Activated CD4-positive, alpha-beta T cell treated with anti-CD3 and anti-CD28 coated beads for 1 hour (primary cell): ENCODE results near the gene ZNF778.
A peak's percentile ranks its signal among the peaks of the same experiment; 100 is the strongest.

Experiments
- DNase-seq: peaks from one replicate; pipeline ENCODE4 v3.0.0-alpha.2; 2020

ZNF778 gene

GRCh38 chr16:89217388-89218191 is at the start of gene ZNF778:
TSS of gene ZNF778 (plus strand) at chr16:89217703. CDS start at chr16:89221128, 3,425 bp downstream.
- DNase-seq = peak; percentile 72

GRCh38 chr16:89168381-89169189 is 48.9 kb upstream of the ZNF778 start:
- no peak for DNase-seq

GRCh38 chr16:89169778-89170177 is 47.7 kb upstream of the ZNF778 start:
- DNase-seq = no peak

GRCh38 chr16:89170346-89171215 is 46.9 kb upstream of the ZNF778 start:
- DNase-seq = no peak

GRCh38 chr16:89171216-89172170 is 46.0 kb upstream of the ZNF778 start, which contains the start of gene CDH15:
TSS of gene CDH15 (plus strand) at chr16:89171748. CDS start at chr16:89171832, 84 bp downstream.
- peak; percentile 89 for DNase-seq

- DNase-seq = no peak
Measured at GRCh38 chr16:89172171-89172527, 45.4 kb upstream of the ZNF778 start.

- DNase-seq = no peak
Measured at GRCh38 chr16:89172528-89173173, 44.9 kb upstream of the ZNF778 start.

GRCh38 chr16:89173174-89173921 is 44.2 kb upstream of the ZNF778 start:
- no peak for DNase-seq

- no peak for DNase-seq
Measured at GRCh38 chr16:89174055-89174827, 43.3 kb upstream of the ZNF778 start.

GRCh38 chr16:89174877-89175276 is 42.6 kb upstream of the ZNF778 start:
- no peak for DNase-seq

GRCh38 chr16:89175280-89176146 is 42.0 kb upstream of the ZNF778 start:
- DNase-seq = no peak

GRCh38 chr16:89176147-89176690 is 41.3 kb upstream of the ZNF778 start:
- no peak for DNase-seq

- no peak for DNase-seq
Measured at GRCh38 chr16:89176717-89177116, 40.8 kb upstream of the ZNF778 start.

- DNase-seq = no peak
Measured at GRCh38 chr16:89177501-89177900, 40.0 kb upstream of the ZNF778 start.

GRCh38 chr16:89178453-89179147 is 38.9 kb upstream of the ZNF778 start:
- DNase-seq = no peak

GRCh38 chr16:89179148-89179484 is 38.4 kb upstream of the ZNF778 start:
- no peak for DNase-seq

- no peak for DNase-seq
Measured at GRCh38 chr16:89179656-89180315, 37.7 kb upstream of the ZNF778 start.
